Keratinocyte (primary cell): ENCODE measurements around the gene ZSCAN23. TPM values are rescaled to one million over a fixed set of nuclear protein-coding genes. Genes with fewer than 3 reads are reported as not detected.

Experiments
- DNase-seq: peaks from one replicate; pipeline ENCODE4 v3.0.0-alpha.2; 2011; ENCODE audit warnings: low read depth, missing footprints, low spot score
- FAIRE-seq: peaks from 2 replicates; lab custom pipeline; 2011; peaks lifted over from hg19 to GRCh38; lab: Jason Lieb, UNC
- H2AFZ ChIP-seq: 2 replicates; pipeline ENCODE4 v1.6.0; 2012; ENCODE audit warnings: low read length, control low read depth, inconsistent platforms; ENCODE audit not compliant: control insufficient read depth
- H3K27ac ChIP-seq: 2 replicates; pipeline ENCODE4 v1.5.1; 2011; ENCODE audit warnings: low read length; ENCODE audit not compliant: control insufficient read depth, insufficient read depth
- H3K27me3 ChIP-seq: 3 replicates; pipeline ENCODE4 v1.6.0; 2011; ENCODE audit warnings: low read length; ENCODE audit not compliant: control insufficient read depth, insufficient read depth; ENCODE audit errors: extremely low read depth
- H3K36me3 ChIP-seq, 2 experiments: 2 replicates in 1 of 2; 3 replicates in 1 of 2; pipeline ENCODE4 v1.5.1; 2011; ENCODE audit warnings: low read length in 2 of 2, mild to moderate bottlenecking in 1 of 2; ENCODE audit not compliant: control insufficient read depth in 2 of 2, insufficient read depth in 2 of 2; ENCODE audit errors: extremely low read depth in 1 of 2
- H3K4me1 ChIP-seq: 3 replicates; pipeline ENCODE4 v1.5.1; 2011; ENCODE audit warnings: low read length; ENCODE audit not compliant: control insufficient read depth, insufficient read depth; ENCODE audit errors: extremely low read depth
- H3K4me2 ChIP-seq: 3 replicates; pipeline ENCODE4 v1.6.0; 2011; ENCODE audit warnings: low read depth, low read length; ENCODE audit not compliant: control insufficient read depth, insufficient read depth; ENCODE audit errors: extremely low read depth
- H3K4me3 ChIP-seq, 3 experiments: fragments of 200-600 bp in 1 of 3; sonication (generic) in 1 of 3; 2 replicates in 2 of 3; 3 replicates in 1 of 3; pipeline ENCODE4 v1.5.1; 2011 to 2016; ENCODE audit warnings: low read length in 3 of 3, mild to moderate bottlenecking in 3 of 3, control low read depth in 2 of 3, inconsistent platforms in 1 of 3, low read depth in 1 of 3, mixed read lengths in 1 of 3, mixed run types in 1 of 3, moderate library complexity in 1 of 3; ENCODE audit not compliant: control insufficient read depth in 2 of 3, insufficient read depth in 2 of 3; ENCODE audit errors: extremely low read depth in 1 of 3
- H3K79me2 ChIP-seq: 2 replicates; pipeline ENCODE4 v1.6.0; 2012; ENCODE audit warnings: low read length; ENCODE audit not compliant: control insufficient read depth, insufficient read depth
- H3K9ac ChIP-seq: 3 replicates; pipeline ENCODE4 v1.6.0; 2011; ENCODE audit warnings: low read length; ENCODE audit not compliant: control insufficient read depth, insufficient read depth; ENCODE audit errors: extremely low read depth
- H3K9me1 ChIP-seq: 3 replicates; pipeline ENCODE4 v1.6.0; 2011; ENCODE audit warnings: low read length; ENCODE audit not compliant: control insufficient read depth, insufficient read depth; ENCODE audit errors: extremely low read depth
- H3K9me3 ChIP-seq: 2 replicates; pipeline ENCODE4 v1.5.1; 2012; ENCODE audit warnings: low read depth, low read length; ENCODE audit not compliant: control insufficient read depth
- H4K20me1 ChIP-seq: 3 replicates; pipeline ENCODE4 v1.6.0; 2011; ENCODE audit warnings: low read length; ENCODE audit not compliant: control insufficient read depth, insufficient read depth; ENCODE audit errors: extremely low read depth
- CTCF ChIP-seq, 3 experiments: IDR thresholded peaks in 1 of 3; conservative IDR thresholded peaks in 1 of 3; optimal IDR thresholded peaks in 1 of 3; 2 replicates in 2 of 3; 3 replicates in 1 of 3; pipeline versions ENCODE3 to v1.5.1; 2011; ENCODE audit warnings: low read length in 3 of 3, mild to moderate bottlenecking in 3 of 3, moderate library complexity in 2 of 3, control low read depth in 1 of 3, inconsistent platforms in 1 of 3; ENCODE audit not compliant: insufficient read depth in 2 of 3; ENCODE audit errors: extremely low read depth in 1 of 3
- EZH2 ChIP-seq: IDR thresholded peaks from one replicate; pipeline ENCODE4 v1.6.1; 2012; ENCODE audit warnings: inconsistent platforms, mild to moderate bottlenecking, low read length, moderate library complexity
- dilution Hi-C: fragments of 300-500 bp; cut with MboI; formaldehyde crosslinking; loops from one replicate; pipeline ENCODE4 v1.7.0; 2020; ENCODE audit warnings: low sequenced_read_pairs; ENCODE audit not compliant: extremely low pct_ligation_motif_present
- polyA plus RNA-seq, 5 experiments: library from polyadenylated mRNA; depleted of rRNA in 3 of 5; stranded (reverse) in 3 of 5; stranded (forward) in 1 of 5; unstranded in 1 of 5; fragments of >200 nt; gene quantifications; 1 replicate in 1 of 5; 2 replicates in 3 of 5; 3 replicates in 1 of 5; pipeline versions ENCODE4 v1.2.1 to v1.2.3, GENCODE V29; 2011 to 2012; ENCODE audit warnings: missing spikeins in 2 of 5, low read depth in 1 of 5, low replicate concordance in 1 of 5
- small RNA-seq, 3 experiments: library from RNA; depleted of rRNA; stranded (forward); fragments of <200 nt; gene quantifications; one replicate each; pipeline ENCODE3, GENCODE V24; 2012; ENCODE audit warnings: low read depth in 3 of 3, low replicate concordance in 1 of 3; ENCODE audit not compliant: insufficient read length in 3 of 3

ZSCAN23 gene
- polyA plus RNA-seq, 1 donor (not counting 4 experiments of a cell fraction or from before 2014, with no cell fraction given): 1.8 TPM

GRCh38 chr6:28384143-28384533 lies 59.2 kb downstream of the ZSCAN23 start:
- Histone ChIP-seq H3K79me2 (peaks cover 3% of the 10 kb centered on the region), H3K27me3 (no peaks in the 10 kb centered on the region), H3K4me2 (no peak overlapping the region), H3K9me3 (no peaks in the 10 kb centered on the region), H3K4me1 (peaks cover 6% of the 10 kb centered on the region), H2AFZ (no peak overlapping the region), H3K4me3 (no peak overlapping the region), H3K9me1 (no peaks in the 10 kb centered on the region), H3K36me3 (peaks cover 3 to 12% of the 10 kb centered on the region in 2 experiments), H3K9ac (no peak overlapping the region), H4K20me1 (no peaks in the 10 kb centered on the region), H3K27ac (no peak overlapping the region)
- DNase-seq (no peak), FAIRE-seq (no peak)
- TF ChIP-seq EZH2: no peak
- no peak for TF ChIP-seq CTCF (optimal IDR thresholded peaks at IDR 0.05 in 1 of 3, IDR thresholded peaks at IDR 0.05 in 1 of 3, conservative IDR thresholded peaks at IDR 0.05 in 1 of 3; ENCODE audit: extremely low read depth in 1 of 3, insufficient read depth in 2 of 3, low read length in 3 of 3)
- dilution Hi-C loops: no loop called here

DNA sequence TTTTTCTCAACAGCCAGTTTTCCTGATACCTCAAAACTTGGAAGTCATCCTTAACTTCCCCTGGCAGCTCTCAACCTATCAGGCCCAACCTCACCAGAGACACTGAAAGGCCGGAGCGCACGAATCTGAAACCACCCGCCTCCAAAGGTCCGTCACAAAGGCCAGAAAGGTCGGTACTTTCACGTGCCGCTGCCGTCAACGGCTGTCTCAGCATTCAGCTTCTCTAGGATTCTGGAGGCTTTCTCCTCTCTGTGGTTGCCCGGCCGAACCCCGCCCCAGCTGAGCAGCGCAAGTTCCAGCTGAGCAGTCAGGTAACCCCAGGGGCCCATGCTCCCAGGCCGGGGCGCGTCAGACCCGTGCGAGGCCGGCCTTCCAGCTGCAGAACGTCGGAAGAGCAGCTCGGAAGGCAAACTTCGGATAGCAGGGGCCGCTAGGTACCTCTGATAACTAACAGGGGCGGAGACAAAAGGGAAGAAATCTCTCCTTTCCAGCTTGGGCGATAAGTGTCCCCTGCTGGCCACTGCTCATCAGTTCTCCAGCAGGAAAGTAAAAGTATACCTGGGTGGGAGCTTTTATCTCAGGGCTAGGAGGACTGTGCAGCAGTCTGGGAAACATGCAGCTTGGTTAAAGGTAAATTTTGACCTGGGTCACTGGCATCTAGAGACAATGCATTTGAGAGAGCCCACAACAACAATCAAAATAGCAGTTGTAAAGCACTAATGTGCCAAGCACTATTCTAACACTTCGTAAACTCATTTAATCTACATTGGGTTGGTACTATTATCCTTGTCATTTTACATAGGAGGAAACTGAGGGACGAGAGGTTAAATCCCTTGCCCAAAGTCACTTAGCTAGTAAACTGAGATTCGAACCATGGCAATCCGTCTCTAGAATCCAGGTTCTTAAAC lies 59.8 kb downstream of the ZSCAN23 start:
- dilution Hi-C loops: no loop called here
- Histone ChIP-seq H3K4me1 (peaks cover 6% of the 10 kb centered on the region), H3K4me2 (peak overlapping the region; percentile 99), H3K27me3 (no peaks in the 10 kb centered on the region), H3K79me2 (peaks cover 3% of the 10 kb centered on the region), H3K9me3 (no peaks in the 10 kb centered on the region), H4K20me1 (no peaks in the 10 kb centered on the region), H3K9ac (peak overlapping the region; percentile 79), H2AFZ (peak overlapping the region; percentile 97), H3K36me3 (peaks cover 3 to 12% of the 10 kb centered on the region in 2 experiments), H3K9me1 (no peaks in the 10 kb centered on the region), H3K27ac (peak overlapping the region; percentile 78), H3K4me3 (peak overlapping the region; percentile 43 to 88 (median 78))
- FAIRE-seq (peak; percentile 81), DNase-seq (no peak)
- TF ChIP-seq CTCF (optimal IDR thresholded peaks at IDR 0.05 in 1 of 3, IDR thresholded peaks at IDR 0.05 in 1 of 3, conservative IDR thresholded peaks at IDR 0.05 in 1 of 3; ENCODE audit: extremely low read depth in 1 of 3, insufficient read depth in 2 of 3, low read length in 3 of 3): peak; percentile 56 to 68 (median 59)
- no peak for TF ChIP-seq EZH2

Small RNA genes lying within 50 kb of the gene (small RNA-seq; reads per million reads assigned to genes)
- 0 reads per million in 3 experiments for gene RNU2-45P

Other genes with a start within 250 kb of the ZSCAN23 start
- 8.3 to 15.9 TPM (median 12.0 TPM) in 3 replicates for gene ZSCAN9, start 218.2 kb downstream of the ZSCAN23 start, polyA plus RNA-seq
- gene ZKSCAN4, start 191.2 kb downstream of the ZSCAN23 start, polyA plus RNA-seq: 2.6 to 3.5 TPM (median 2.9 TPM) in 3 replicates
- 0.25 to 0.35 TPM (median 0.31 TPM) in 3 replicates for gene NKAPL, start 184.2 kb downstream of the ZSCAN23 start, polyA plus RNA-seq
- gene ZSCAN26, start 176.3 kb downstream of the ZSCAN23 start, polyA plus RNA-seq: 7.2 to 9.8 TPM (median 7.3 TPM) in 3 replicates
- gene PGBD1, start 161.9 kb downstream of the ZSCAN23 start, polyA plus RNA-seq: 2.1 to 3.6 TPM (median 3.1 TPM) in 3 replicates
- 14.4 to 21.7 TPM (median 15.8 TPM) in 3 replicates for gene ZSCAN31, start 107.3 kb downstream of the ZSCAN23 start, polyA plus RNA-seq
- 2.2 to 3.1 TPM (median 2.9 TPM) in 3 replicates for gene ZKSCAN3, start 93.5 kb downstream of the ZSCAN23 start, polyA plus RNA-seq
- gene ZSCAN12, start 43.7 kb downstream of the ZSCAN23 start, polyA plus RNA-seq: 2.5 to 4.0 TPM (median 2.7 TPM) in 3 replicates
- not detected in 3 replicates for gene GPX6, start 72.3 kb upstream of the ZSCAN23 start, polyA plus RNA-seq
- gene GPX5, start 82.4 kb upstream of the ZSCAN23 start, polyA plus RNA-seq: not detected in 3 replicates